ENCODE results near the gene ABCC2.

DNA sequence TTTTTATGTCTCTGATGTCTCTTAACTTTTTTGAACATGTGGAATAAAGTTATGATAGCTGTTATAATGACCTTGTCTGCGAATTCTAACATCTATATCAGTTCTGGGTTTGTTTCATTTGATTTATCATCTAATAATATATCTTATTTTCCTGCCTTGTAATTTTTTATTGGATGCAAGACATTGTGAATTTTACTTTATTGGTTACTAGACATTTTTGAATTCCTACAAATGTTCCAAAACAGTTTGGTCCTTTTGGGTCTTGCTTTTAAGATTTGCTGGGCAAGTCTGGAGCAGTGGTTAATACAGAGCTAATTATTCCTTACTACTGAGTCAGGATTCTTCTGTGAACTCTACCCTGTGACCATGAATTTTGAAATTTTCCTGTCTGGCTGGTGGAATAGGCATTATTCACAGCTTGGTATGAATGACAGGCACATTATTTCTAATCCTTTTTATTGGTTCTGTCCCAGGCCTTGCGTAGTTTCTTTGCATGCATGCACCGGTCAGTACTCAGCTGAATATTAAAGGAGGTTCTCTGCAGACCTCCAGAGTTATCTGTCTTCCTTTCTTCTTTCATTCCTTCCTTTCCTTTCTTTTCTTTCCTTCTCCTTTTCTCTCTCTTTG, 41.4 kb upstream of the ABCC2 start:
- TF ChIP-seq, protein P1, sequence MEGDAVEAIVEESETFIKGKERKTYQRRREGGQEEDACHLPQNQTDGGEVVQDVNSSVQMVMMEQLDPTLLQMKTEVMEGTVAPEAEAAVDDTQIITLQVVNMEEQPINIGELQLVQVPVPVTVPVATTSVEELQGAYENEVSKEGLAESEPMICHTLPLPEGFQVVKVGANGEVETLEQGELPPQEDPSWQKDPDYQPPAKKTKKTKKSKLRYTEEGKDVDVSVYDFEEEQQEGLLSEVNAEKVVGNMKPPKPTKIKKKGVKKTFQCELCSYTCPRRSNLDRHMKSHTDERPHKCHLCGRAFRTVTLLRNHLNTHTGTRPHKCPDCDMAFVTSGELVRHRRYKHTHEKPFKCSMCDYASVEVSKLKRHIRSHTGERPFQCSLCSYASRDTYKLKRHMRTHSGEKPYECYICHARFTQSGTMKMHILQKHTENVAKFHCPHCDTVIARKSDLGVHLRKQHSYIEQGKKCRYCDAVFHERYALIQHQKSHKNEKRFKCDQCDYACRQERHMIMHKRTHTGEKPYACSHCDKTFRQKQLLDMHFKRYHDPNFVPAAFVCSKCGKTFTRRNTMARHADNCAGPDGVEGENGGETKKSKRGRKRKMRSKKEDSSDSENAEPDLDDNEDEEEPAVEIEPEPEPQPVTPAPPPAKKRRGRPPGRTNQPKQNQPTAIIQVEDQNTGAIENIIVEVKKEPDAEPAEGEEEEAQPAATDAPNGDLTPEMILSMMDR (conservative IDR thresholded peaks at IDR 0.05; ENCODE audit: low read depth, low read length) = no peak
- no peak for TF ChIP-seq EZH2 (IDR thresholded peaks at IDR 0.05; ENCODE audit: borderline replicate concordance, low read depth, low read length, poor library complexity, severe bottlenecking)

Data from A673 (cell line).